OCI-M2 (cell line): Measurements from ENCODE around the gene TTC32.

Source experiments
- DNase-seq: peaks from one replicate; lab custom pipeline; 2025; ENCODE audit not compliant: unreplicated experiment; lab: John Stamatoyannopoulos, UW

The TTC32 gene

GRCh38 chr2:19878268-19879046 is 23.3 kb downstream of the TTC32 start:
- no peak for DNase-seq

- DNase-seq = no peak
Observed at GRCh38 chr2:19876751-19877150, 25.0 kb downstream of the TTC32 start.

- no peak for DNase-seq
Observed at GRCh38 chr2:19875280-19875679, 26.5 kb downstream of the TTC32 start.

- no peak for DNase-seq
Observed at GRCh38 chr2:19874726-19875125, 27.1 kb downstream of the TTC32 start.

- DNase-seq = no peak
Observed at GRCh38 chr2:19873014-19873413, 28.8 kb downstream of the TTC32 start.

- DNase-seq = no peak
Observed at GRCh38 chr2:19872302-19872701, 29.5 kb downstream of the TTC32 start.

- DNase-seq = no peak
Observed at GRCh38 chr2:19871836-19872235, 29.9 kb downstream of the TTC32 start.

- DNase-seq = no peak
Observed at GRCh38 chr2:19870792-19871191, 31.0 kb downstream of the TTC32 start.

GRCh38 chr2:19868701-19869580 is 32.8 kb downstream of the TTC32 start:
- no peak for DNase-seq

GRCh38 chr2:19868224-19868623 is 33.6 kb downstream of the TTC32 start:
- DNase-seq = no peak

- no peak for DNase-seq
Observed at GRCh38 chr2:19866771-19867170, 35.0 kb downstream of the TTC32 start.

GRCh38 chr2:19865151-19865550 is 36.6 kb downstream of the TTC32 start:
- no peak for DNase-seq

- DNase-seq = no peak
Observed at GRCh38 chr2:19864381-19864780, 37.4 kb downstream of the TTC32 start.

- DNase-seq = no peak
Observed at GRCh38 chr2:19863303-19864041, 38.3 kb downstream of the TTC32 start.

- DNase-seq = no peak
Observed at GRCh38 chr2:19861813-19862212, 40.0 kb downstream of the TTC32 start.

- no peak for DNase-seq
Observed at GRCh38 chr2:19860022-19860421, 41.8 kb downstream of the TTC32 start.

GRCh38 chr2:19859565-19859964 is 42.2 kb downstream of the TTC32 start:
- no peak for DNase-seq

- DNase-seq = no peak
Observed at GRCh38 chr2:19857806-19858205, 44.0 kb downstream of the TTC32 start.

GRCh38 chr2:19857100-19857499 is 44.7 kb downstream of the TTC32 start:
- DNase-seq = no peak

- DNase-seq = no peak
Observed at GRCh38 chr2:19855542-19856431, 46.0 kb downstream of the TTC32 start.
